Transverse colon (tissue), 3 donors: ENCODE measurements around the gene E2F7.

ENCODE experiments used
- CTCF ChIP-seq, 5 experiments: fragments of 200-600 bp in 3 of 5; fragments of 450-650 bp in 2 of 5; sonication (generic) in 3 of 5; IDR thresholded peaks; 1 replicate in 2 of 5; 2 replicates in 3 of 5; pipeline ENCODE4 v1.5.1; 2016 to 2017; ENCODE audit warnings: antibody characterized with exemption in 5 of 5, inconsistent platforms in 3 of 5, mild to moderate bottlenecking in 2 of 5, moderate library complexity in 1 of 5
- EP300 ChIP-seq: sonication (generic); formaldehyde crosslinking; IDR thresholded peaks from one replicate; pipeline ENCODE4 v1.6.1; 2017; ENCODE audit warnings: antibody characterized with exemption, low read depth

GRCh38 chr12:77104286-77104685 is 38.9 kb upstream of the E2F7 start:
- no peak for TF ChIP-seq EP300
- TF ChIP-seq CTCF (IDR thresholded peaks at IDR 0.05): no peak
